ENCODE results near the gene WDFY4.

- no peak for TF ChIP-seq CHD2 (IDR thresholded peaks at IDR 0.05; ENCODE audit: low read length, partially characterized antibody)
- no peak for TF ChIP-seq CTCF (IDR thresholded peaks at IDR 0.05)
- TF ChIP-seq EP300 (IDR thresholded peaks at IDR 0.05) = no peak
- TF ChIP-seq ZFP36 (IDR thresholded peaks at IDR 0.05; ENCODE audit: borderline replicate concordance, partially characterized antibody) = no peak
- TF ChIP-seq POLR2A (IDR thresholded peaks at IDR 0.05; ENCODE audit: low read length) = no peak
- TF ChIP-seq REST (IDR thresholded peaks at IDR 0.05) = no peak
- no peak for TF ChIP-seq RARB (CRISPR knock-in tag; IDR thresholded peaks at IDR 0.05)
- TF ChIP-seq MAFK (IDR thresholded peaks at IDR 0.05; ENCODE audit: partially characterized antibody) = no peak
- no peak for TF ChIP-seq PBX3 (IDR thresholded peaks at IDR 0.05)
- TF ChIP-seq CBX8 (IDR thresholded peaks at IDR 0.05) = no peak
- TF ChIP-seq POLR2AphosphoS2 (conservative IDR thresholded peaks at IDR 0.05; ENCODE audit: low read length) = no peak
- no peak for TF ChIP-seq RCOR1 (IDR thresholded peaks at IDR 0.05; ENCODE audit: low read depth, low read length)
- TF ChIP-seq MAX (IDR thresholded peaks at IDR 0.05) = no peak
Measured at GRCh38 chr10:48789486-48790456, 105.1 kb downstream of the WDFY4 start.
